HG03520 (cell line): ENCODE measurements around the gene RTBDN.
"Not testable (repeated sequence)": the region's sequence is repeated elsewhere in the genome, so short reads cannot be mapped to it uniquely, and the experiment has no call there.

Source experiments
- ATAC-seq: cut with Tn5 transposase; IDR thresholded peaks from one replicate; pipeline ENCODE4 v1.9.1; 2021; ENCODE audit warnings: mild to moderate bottlenecking, moderate library complexity; ENCODE audit not compliant: unreplicated experiment

RTBDN gene

DNA sequence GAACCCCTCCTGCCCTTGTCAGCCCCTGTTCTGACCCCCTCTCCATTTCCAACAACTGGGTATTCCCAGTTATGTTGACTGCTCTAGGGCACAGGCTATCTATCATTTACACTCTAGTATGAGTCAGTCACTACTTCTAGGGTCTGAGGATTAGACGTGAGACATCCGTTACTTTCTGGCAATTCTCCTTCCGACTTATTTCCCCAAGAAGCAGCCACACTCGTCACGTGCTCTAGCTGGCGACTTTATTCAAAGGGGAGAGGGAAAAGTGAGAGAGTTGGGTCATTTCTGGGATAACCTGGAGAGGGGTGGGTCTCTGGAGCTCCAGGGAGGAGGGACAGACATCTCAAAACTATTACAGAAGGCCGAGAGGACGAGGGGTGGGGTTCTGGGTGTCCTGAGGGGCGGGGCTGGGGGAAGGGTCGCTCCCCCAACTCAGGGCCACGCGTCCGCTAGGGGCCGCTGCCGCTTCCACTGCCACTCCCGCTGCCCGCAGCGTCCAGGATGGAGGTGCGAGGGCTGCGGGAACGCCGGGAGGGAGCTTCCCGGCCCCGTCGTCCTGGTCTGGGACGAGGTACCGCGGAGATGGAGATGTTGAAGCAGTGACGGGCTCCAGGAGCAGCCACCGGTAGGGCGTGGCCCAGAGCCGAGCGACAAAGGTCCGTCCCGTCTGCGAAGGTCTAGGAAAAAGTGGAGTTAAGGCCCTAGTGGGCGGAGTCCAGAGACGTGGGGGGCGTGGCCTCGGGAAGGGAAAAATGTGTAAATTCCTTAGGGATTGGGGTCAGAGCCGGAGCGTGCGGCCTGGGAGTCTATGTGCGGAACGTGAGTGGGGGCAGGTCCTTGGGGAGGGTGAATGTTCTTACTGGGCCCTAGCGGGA, 8.9 kb downstream of the RTBDN start:
- no peak for ATAC-seq

DNA sequence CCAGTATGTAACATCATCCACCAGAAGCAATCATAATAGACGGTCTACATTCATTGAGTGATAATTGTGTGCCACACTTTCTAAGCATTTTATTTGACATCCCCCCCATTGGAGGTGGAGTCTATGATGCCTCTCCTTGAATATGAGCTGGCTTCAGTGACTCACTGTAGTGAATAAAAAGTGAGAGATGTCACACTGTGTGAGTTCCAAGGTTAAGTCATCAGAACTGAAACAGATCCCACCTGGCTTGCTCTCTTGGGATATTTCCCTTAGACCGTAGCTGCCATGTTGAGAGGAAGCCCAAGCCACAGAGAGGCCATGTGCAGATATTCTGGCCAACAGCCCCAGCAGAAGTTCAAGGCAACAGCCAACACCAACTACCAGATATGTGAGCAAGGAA, 12.6 kb downstream of the RTBDN start:
- ATAC-seq: no peak

DNA sequence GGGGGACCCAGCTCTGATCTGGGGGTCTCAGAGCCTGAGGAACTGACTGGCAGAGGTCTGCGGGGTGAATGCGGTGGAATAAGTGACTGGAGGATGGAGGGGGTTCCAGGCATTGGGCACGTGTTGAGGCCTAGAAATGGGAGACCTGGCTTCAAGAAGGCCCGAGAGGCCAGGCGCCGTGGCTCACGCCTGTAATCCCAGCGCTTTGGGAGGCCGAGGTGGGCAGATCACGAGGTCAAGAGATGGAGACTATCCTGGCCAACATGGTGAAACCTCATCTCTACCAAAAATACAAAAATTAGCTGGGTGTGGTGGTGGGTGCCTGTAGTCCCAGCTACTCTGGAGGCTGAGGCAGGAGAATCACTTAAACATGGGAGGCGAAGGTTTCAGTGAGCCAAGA, 16.6 kb downstream of the RTBDN start:
- ATAC-seq: not testable (repeated sequence)

DNA sequence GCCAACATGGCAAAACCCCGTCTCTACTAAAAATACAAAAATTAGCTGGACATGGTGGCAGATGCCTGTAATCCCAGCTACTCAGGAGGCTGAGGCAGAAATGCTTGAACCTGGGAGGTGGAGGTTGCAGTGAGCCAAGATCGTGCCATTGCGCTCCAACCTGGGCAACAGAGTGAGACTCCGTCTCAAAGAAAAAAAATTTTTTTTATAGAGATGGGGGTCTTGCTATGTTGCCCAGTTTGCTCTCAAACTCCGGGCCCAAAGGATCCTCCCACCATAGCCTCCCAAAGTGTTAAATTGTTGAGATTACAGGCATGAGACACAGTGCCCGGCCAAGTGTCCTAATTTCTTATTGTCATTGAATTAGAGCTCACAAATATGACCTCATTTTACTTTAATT, 17.2 kb downstream of the RTBDN start:
- ATAC-seq: not testable (repeated sequence)

- no peak for ATAC-seq
Measured at GRCh38 chr19:12815088-12815487, 19.3 kb downstream of the RTBDN start.

DNA sequence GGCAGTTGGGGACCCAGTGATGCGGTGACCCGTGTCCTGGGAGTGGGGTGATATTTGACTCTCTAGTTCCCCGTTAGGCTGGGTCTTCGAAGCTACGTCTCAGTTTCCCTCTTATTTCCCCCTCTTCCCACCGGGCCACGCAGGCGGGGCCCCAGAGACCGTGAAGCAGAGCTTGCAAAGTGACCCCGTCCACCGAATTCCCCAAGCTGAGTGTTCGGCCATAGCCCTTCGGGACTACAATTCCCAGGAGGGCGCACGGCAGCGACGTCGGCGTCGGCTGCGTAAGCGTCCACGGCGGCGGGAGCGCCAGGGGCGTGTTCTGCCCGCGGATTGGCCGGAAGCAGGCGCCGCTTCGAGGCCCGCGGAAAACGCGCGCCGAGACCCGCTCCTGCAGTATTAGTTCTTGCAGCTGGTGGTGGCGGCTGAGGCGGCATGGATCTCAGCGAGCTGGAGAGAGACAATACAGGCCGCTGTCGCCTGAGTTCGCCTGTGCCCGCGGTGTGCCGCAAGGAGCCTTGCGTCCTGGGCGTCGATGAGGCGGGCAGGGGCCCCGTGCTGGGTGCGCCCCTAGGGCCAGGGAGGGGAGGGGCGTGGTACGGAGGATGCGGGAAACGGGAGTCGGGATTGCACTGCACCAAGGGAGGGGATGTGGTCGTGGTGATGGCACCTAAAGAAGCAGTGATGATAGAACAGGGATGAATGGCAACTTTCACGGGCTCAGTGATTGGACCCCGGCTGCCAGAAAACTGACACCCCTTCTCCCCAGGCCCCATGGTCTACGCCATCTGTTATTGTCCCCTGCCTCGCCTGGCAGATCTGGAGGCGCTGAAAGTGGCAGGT, 27.9 kb downstream of the RTBDN start, which contains the start of gene RNASEH2A:
RNASEH2A (plus strand) TSS at position 343 of the 840 bp plus-strand sequence; CDS start at position 433, 90 bp downstream.
- peak; percentile 79 for ATAC-seq

- ATAC-seq: no peak
Measured at GRCh38 chr19:12804051-12804450, 30.3 kb downstream of the RTBDN start.

- no peak for ATAC-seq
Measured at GRCh38 chr19:12802267-12803106, 31.9 kb downstream of the RTBDN start.

GRCh38 chr19:12801466-12802266, 32.7 kb downstream of the RTBDN start, which contains the start of the genes PRDX2 and THSD8:
Gene PRDX2 (minus strand): TSS chr19:12801800. CDS start chr19:12801261, 539 bp downstream.
Gene THSD8 (plus strand): TSS chr19:12802069. CDS start chr19:12802072, 3 bp downstream.
- no peak for ATAC-seq

DNA sequence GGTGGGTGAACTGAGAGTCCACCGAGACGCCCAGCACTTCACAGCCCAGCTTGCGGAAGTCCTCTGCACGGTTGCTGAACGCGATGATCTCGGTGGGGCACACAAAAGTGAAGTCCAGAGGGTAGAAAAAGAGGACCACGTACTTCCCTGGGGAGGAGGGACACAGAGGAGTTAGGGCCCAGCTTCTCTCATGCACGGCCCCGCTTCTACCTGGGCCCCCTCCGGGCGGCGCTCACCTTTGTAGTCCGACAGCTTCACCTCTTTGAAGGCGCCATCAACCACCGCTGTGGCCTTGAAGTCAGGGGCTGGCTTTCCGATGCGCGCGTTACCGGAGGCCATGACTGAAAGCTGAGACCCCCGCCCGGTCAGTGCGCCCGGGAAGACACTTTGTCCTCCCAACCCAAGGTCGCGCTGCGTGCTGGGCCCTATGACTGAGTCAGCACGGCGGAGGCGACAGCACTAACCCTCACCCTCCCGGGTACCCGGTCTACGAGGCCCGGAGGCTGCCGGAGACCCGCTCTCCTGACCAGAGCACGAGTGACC, 33.4 kb downstream of the RTBDN start:
- ATAC-seq: no peak

GRCh38 chr19:12800466-12800770, 34.0 kb downstream of the RTBDN start:
- ATAC-seq: no peak

DNA sequence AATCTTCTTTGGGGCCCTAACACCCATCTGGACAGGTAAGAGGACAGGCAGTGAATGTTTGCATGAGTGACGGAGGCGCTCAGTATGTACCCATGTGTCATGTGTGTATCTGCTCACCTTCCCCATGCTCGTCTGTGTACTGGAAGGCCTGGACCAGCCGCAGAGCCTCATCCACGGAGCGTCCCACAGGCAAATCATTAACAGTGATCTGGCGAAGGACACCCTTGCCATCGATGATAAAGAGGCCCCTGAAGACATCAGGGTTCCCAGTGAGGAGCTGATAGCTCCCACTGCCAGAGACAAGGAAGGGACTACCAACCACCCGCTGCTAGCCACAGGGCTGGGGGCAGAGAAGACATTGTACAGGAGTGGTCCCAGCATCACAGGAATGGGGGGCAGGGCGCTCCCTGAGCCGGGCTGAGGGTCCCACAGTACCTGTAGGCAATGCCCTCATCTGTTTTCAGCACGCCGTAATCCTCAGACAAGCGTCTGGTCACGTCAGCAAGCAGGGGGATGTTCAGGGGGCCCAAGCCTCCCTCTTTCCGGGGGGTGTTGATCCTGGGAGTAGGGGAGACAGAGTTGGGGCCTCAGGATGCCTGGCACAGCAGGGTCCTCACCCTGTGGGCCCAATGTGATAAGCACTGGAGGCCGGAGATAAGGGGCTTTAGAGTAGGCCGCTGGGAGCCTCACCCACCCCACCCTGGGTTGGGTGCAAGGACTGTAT, 34.5 kb downstream of the RTBDN start:
- ATAC-seq: no peak

DNA sequence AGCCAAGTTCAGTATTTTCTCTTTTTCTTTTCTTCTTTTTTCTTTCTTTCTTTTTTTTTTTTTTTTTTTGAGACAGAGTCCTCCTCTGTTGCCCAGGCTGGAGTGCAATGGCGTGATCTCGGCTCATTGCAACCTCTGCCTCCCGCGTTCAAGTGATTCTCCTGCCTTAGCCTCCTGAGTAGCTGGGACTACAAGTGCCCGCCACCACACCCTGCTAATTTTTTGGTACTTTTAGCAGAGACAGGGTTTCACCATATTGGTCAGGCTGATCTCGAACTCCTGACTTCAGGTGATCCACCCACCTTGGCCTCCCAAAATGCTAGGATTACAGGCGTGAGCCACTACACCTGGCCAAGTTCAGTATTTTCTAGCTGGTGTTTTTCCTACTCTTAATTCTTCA, 36.8 kb downstream of the RTBDN start:
- not testable (repeated sequence) for ATAC-seq

GRCh38 chr19:12797141-12797587, 37.2 kb downstream of the RTBDN start:
- no peak for ATAC-seq

GRCh38 chr19:12796146-12797071, 38.0 kb downstream of the RTBDN start:
- no peak for ATAC-seq

DNA sequence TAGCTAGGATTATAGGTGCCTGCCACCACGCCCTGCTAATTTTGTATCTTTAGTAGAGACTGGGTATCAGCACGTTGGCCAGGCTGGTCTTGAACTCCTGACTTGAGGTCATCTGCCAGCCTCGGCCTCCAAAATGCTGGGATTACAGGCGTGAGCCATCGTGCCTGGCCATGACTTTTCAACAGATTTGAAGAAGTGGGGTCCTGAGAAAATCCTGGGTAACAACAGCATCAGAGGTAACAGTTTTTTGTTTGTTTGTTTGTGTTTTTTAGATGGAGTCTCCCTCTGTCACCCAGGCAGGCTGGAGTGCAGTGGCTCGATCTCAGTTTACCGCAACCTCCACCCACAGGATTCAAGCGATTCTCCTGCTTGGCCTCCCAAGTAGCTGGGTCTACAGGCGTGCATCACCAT, 39.4 kb downstream of the RTBDN start:
- ATAC-seq: no peak

GRCh38 chr19:12794196-12794941, 40.0 kb downstream of the RTBDN start:
- no peak for ATAC-seq
